Lung (tissue), 12 donors: ENCODE results near the gene CATSPERE. TPM values are rescaled to one million over a fixed set of nuclear protein-coding genes. Genes with fewer than 3 reads are reported as not detected.

Experiments
- ATAC-seq: fragments of 200-7000 bp; cut with Tn5 transposase; one replicate; pipeline ENCODE4 v1.9.1; 2020; ENCODE audit warnings: moderate number of reproducible peaks; ENCODE audit not compliant: insufficient read depth, low FRiP score
- DNase-seq, 3 donors: peaks; one replicate each; pipeline ENCODE4 v3.0.0-alpha.2; 2013 to 2017
- H3K27ac ChIP-seq, 2 donors: one replicate each; pipeline ENCODE4 v1.5.1; 2013; ENCODE audit warnings: mild to moderate bottlenecking in 2 of 2, moderate library complexity in 2 of 2, control low read depth in 1 of 2, inconsistent platforms in 1 of 2, low read depth in 1 of 2, low read length in 1 of 2
- H3K27me3 ChIP-seq, 3 donors: one replicate each; pipeline ENCODE4 v1.5.1; 2013; ENCODE audit warnings: low read length in 2 of 3; ENCODE audit not compliant: control insufficient read depth in 3 of 3, insufficient read depth in 3 of 3
- H3K36me3 ChIP-seq, 4 donors: one replicate each; pipeline ENCODE4 v1.5.1; 2013; ENCODE audit warnings: low read length in 4 of 4, mild to moderate bottlenecking in 1 of 4, moderate library complexity in 1 of 4; ENCODE audit not compliant: control insufficient read depth in 4 of 4, insufficient read depth in 4 of 4
- H3K4me1 ChIP-seq, 5 donors: one replicate each; pipeline ENCODE4 v1.5.1; 2013; ENCODE audit warnings: low read length in 5 of 5, mild to moderate bottlenecking in 2 of 5, moderate library complexity in 1 of 5; ENCODE audit not compliant: control insufficient read depth in 5 of 5, insufficient read depth in 5 of 5
- H3K4me3 ChIP-seq: one replicate; pipeline ENCODE4 v1.5.1; 2013; ENCODE audit warnings: mild to moderate bottlenecking, control low read depth, moderate library complexity
- H3K9ac ChIP-seq, 2 donors: one replicate each; pipeline ENCODE4 v1.5.1; 2013; ENCODE audit warnings: low read length in 2 of 2, control low read depth in 1 of 2; ENCODE audit not compliant: insufficient read depth in 1 of 2
- H3K9me3 ChIP-seq, 4 donors: one replicate each; pipeline ENCODE4 v1.5.1; 2013; ENCODE audit warnings: low read length in 3 of 4, mild to moderate bottlenecking in 1 of 4, moderate library complexity in 1 of 4; ENCODE audit not compliant: control insufficient read depth in 4 of 4, insufficient read depth in 3 of 4
- WGBS, 2 donors: extraction: QIAGEN DNeasy Blood & Tissue Kit; methylation state at CpG; one replicate each; pipeline ENCODE4 v1.1.7; 2013; 5-methylcytosine and 5-hydroxymethylcytosine counted together
- polyA plus RNA-seq, 2 donors: library from polyadenylated mRNA; stranded (reverse); fragments of 200-250 nt; gene quantifications; one replicate each; pipeline ENCODE4 v1.2.1, GENCODE V29; 2013
- total RNA-seq, 2 donors: library from RNA; depleted of rRNA in 1 of 2; stranded (reverse); fragments of >200 nt in 1 of 2; gene quantifications; one replicate each; pipeline ENCODE4 v1.2.1, GENCODE V29; 2014 to 2021
- TF ChIP-seq, protein P1 (sequence below): IDR thresholded peaks from 2 replicates; pipeline ENCODE4 v1.5.1; 2012; ENCODE audit warnings: mild to moderate bottlenecking; ENCODE audit errors: control extremely low read depth, extremely low read depth
- donor health status: control.
- donor health status: control.
- donor health status: Bipolar disorder and iron deficiency.
- donor health status: healthy.
- donor health status: DM: yes; HTN: yes; CAD: no.

Gene CATSPERE
- total and polyA plus RNA-seq, 4 donors: 0.30 to 2.7 (median 1.4) TPM

DNA sequence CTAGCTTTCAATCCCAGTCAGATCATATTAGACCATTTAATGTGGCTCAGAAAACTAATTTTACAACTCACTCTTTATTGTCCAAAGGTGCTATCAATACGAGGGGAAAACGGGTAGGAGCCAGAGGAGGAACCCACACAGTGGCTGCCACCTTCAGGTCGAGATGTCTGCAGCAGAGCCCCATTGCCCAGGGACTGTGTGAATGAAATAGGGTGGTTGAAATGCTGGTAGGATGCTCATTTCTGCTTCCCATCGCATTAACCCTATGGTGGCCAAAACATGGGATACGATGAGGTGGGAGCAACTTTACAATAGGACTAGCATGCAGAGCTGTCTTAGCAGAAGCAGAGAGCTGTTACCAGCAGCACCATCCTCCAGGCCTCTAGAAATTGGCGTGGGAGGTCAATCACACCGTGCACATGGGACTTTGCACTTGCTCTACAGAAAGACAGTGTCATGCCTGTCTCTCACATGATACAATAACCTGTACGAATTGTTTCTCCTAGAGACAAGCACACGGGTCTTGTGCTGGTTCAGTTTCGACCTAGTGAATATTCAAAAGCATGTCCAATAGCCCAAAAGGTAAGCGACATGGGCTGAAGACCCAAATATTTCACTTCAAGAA lies 122.4 kb downstream of the CATSPERE start:
- no peak for ATAC-seq
- Histone ChIP-seq H3K27me3 (no peaks in the 10 kb centered on the region), H3K4me3 (no peak overlapping the region), H3K4me1 (no peaks in the 10 kb centered on the region), H3K9ac (no peak overlapping the region), H3K36me3 (no peaks in the 10 kb centered on the region), H3K27ac (no peak overlapping the region), H3K9me3 (peaks cover 0 to 4% (median 0%) of the 10 kb centered on the region in 4 donors)
- TF ChIP-seq, protein P1, sequence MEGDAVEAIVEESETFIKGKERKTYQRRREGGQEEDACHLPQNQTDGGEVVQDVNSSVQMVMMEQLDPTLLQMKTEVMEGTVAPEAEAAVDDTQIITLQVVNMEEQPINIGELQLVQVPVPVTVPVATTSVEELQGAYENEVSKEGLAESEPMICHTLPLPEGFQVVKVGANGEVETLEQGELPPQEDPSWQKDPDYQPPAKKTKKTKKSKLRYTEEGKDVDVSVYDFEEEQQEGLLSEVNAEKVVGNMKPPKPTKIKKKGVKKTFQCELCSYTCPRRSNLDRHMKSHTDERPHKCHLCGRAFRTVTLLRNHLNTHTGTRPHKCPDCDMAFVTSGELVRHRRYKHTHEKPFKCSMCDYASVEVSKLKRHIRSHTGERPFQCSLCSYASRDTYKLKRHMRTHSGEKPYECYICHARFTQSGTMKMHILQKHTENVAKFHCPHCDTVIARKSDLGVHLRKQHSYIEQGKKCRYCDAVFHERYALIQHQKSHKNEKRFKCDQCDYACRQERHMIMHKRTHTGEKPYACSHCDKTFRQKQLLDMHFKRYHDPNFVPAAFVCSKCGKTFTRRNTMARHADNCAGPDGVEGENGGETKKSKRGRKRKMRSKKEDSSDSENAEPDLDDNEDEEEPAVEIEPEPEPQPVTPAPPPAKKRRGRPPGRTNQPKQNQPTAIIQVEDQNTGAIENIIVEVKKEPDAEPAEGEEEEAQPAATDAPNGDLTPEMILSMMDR: no peak
- DNase-seq: no peak
- 85 to 87% methylated on average over 11 of the region's 11 CpGs for WGBS, 2 donors

DNA sequence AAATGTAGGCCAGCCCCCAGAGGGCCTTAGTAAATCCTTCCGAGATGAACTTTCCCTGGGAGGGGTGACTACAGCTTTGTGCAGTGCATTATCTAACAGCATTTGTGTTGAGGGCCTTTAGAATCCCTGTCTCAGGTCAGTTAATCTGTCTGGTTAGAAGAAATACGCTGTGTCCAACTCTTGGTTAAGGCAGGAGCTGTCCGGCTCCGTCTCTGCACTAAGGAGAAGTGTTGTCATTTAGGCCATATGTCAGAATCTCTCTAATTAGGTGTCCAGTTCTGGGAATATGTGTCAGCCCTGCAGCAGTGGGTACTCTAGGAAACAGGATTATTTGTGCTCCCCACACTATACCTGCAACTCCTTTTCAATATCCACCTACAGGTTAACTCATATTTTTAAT lies 124.8 kb downstream of the CATSPERE start:
- peaks cover 0 to 5% (median 3%) of the 10 kb centered on the region in 4 donors for H3K9me3 ChIP-seq
- no peaks in the 10 kb centered on the region for H3K4me1 ChIP-seq
- no peak for ATAC-seq
- WGBS, 2 donors: 93 to 99% methylated on average over 4 of the region's 4 CpGs
- no peak overlapping the region for H3K4me3 ChIP-seq
- H3K27ac ChIP-seq: no peak overlapping the region
- H3K27me3 ChIP-seq: no peaks in the 10 kb centered on the region
- no peak overlapping the region for H3K9ac ChIP-seq
- H3K36me3 ChIP-seq: no peaks in the 10 kb centered on the region
- TF ChIP-seq, protein P1: no peak
- DNase-seq: no peak

DNA sequence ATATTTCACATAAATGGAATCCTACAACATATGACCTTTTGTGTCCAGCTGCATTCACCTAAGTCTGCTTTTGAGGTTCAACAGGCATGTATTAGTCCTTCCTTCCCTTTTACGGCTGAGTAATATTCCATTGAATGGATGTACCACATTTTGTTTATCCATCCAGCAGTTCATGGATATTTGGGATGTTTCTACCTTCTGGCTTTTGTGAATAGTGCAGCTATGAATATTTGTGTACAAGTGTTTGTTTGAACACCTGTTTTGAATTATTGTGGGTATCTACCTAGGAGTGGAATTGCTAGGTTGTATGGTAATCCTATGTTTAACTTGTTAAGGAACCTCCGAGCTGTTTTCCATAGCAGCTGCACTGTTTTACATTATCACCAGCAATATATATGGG lies 129.6 kb downstream of the CATSPERE start:
- Histone ChIP-seq H3K9me3 (peaks cover 0 to 5% (median 1%) of the 10 kb centered on the region in 4 donors), H3K4me1 (no peaks in the 10 kb centered on the region), H3K27ac (no peak overlapping the region), H3K4me3 (no peak overlapping the region), H3K36me3 (no peaks in the 10 kb centered on the region), H3K9ac (no peak overlapping the region), H3K27me3 (no peaks in the 10 kb centered on the region)
- DNase-seq (no peak), ATAC-seq (no peak)
- 94 to 100% methylated on average over 2 of the region's 2 CpGs for WGBS, 2 donors
- TF ChIP-seq, protein P1: no peak

DNA sequence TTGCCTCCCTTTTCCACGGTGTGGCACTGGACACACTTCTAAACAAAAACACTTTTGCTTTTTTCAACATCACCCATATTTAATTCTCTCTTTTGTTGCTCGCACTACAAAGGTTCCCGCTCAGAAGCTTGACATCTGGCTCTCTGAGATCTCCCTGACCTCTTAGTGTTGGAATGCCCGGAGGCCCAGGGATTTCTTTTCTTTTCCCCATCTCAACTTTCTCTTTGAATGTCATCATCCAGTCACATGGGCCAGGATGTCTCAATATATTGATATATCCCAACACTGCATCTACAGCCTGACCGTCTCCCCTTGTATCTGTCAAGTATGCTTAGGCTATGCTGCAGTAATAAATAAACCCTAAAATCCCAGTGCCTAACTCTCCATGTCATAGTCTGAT lies 137.5 kb downstream of the CATSPERE start:
- ATAC-seq (no peak), DNase-seq (no peak)
- no peaks in the 10 kb centered on the region for H3K9me3 ChIP-seq
- H3K4me1 ChIP-seq: no peaks in the 10 kb centered on the region
- 82 to 83% methylated on average over 5 of the region's 5 CpGs for WGBS, 2 donors
- TF ChIP-seq, protein P1: no peak
- no peaks in the 10 kb centered on the region for H3K27me3 ChIP-seq
- no peak overlapping the region for H3K9ac ChIP-seq
- H3K4me3 ChIP-seq: no peak overlapping the region
- H3K36me3 ChIP-seq: no peaks in the 10 kb centered on the region
- no peak overlapping the region for H3K27ac ChIP-seq
